NT2/D1 (cell line): ENCODE measurements around the gene FBXO10.

ENCODE experiments used
- SUZ12 ChIP-seq: IDR thresholded peaks from 2 replicates; pipeline ENCODE4 v1.6.1; 2011; ENCODE audit not compliant: insufficient read length, insufficient read depth; ENCODE audit errors: extremely low read depth
- YY1 ChIP-seq: IDR thresholded peaks from 2 replicates; pipeline ENCODE4 v1.6.1; 2011; ENCODE audit not compliant: insufficient read length, insufficient read depth
- ZNF274 ChIP-seq: IDR thresholded peaks from 2 replicates; pipeline ENCODE4 v1.6.1; 2011; ENCODE audit warnings: mild to moderate bottlenecking, low read depth, low read length

- no peak for TF ChIP-seq ZNF274
- no peak for TF ChIP-seq YY1
- no peak for TF ChIP-seq SUZ12
These were observed 14.5 kb downstream of the FBXO10 start for GRCh38 chr9:37561682-37562081.
